Effector memory CD4-positive, alpha-beta T cell (primary cell): ENCODE results near the gene TGM1.

Source experiments
- DNase-seq, 3 donors: peaks; one replicate each; pipeline ENCODE4 v3.0.0-alpha.2; 2020
- H3K27ac ChIP-seq: 2 replicates; pipeline ENCODE4 v1.7.0; 2013; ENCODE audit warnings: mild to moderate bottlenecking, low read length, moderate library complexity; ENCODE audit not compliant: insufficient read depth, poor library complexity, severe bottlenecking
- H3K27me3 ChIP-seq: replicated peaks from 2 replicates; pipeline ENCODE4 v1.7.0; 2013; ENCODE audit warnings: mild to moderate bottlenecking, low read length; ENCODE audit not compliant: insufficient read depth, control insufficient read depth, poor library complexity, severe bottlenecking
- H3K36me3 ChIP-seq: 2 replicates; pipeline ENCODE4 v1.7.0; 2013; ENCODE audit warnings: mild to moderate bottlenecking, low read length, moderate library complexity; ENCODE audit not compliant: control insufficient read depth, insufficient read depth
- H3K4me1 ChIP-seq: 2 replicates; pipeline ENCODE4 v1.7.0; 2013; ENCODE audit warnings: low read length, mild to moderate bottlenecking; ENCODE audit not compliant: control insufficient read depth, insufficient read depth, poor library complexity, severe bottlenecking
- H3K4me3 ChIP-seq: 2 replicates; pipeline ENCODE4 v1.7.0; 2013; ENCODE audit warnings: low read length, low read depth, mild to moderate bottlenecking; ENCODE audit not compliant: insufficient read depth, poor library complexity, severe bottlenecking
- H3K9me3 ChIP-seq: 2 replicates; pipeline ENCODE4 v1.7.0; 2013; ENCODE audit warnings: mild to moderate bottlenecking, low read length, moderate library complexity; ENCODE audit not compliant: control insufficient read depth

The TGM1 gene

GRCh38 chr14:24304019-24304387 is 41.0 kb upstream of the TGM1 start:
- DNase-seq = no peak
- Histone ChIP-seq H3K4me3 (no peak overlapping the region), H3K36me3 (peaks cover 60% of the 10 kb centered on the region), H3K27me3 (no peaks in the 10 kb centered on the region), H3K4me1 (peaks cover 16% of the 10 kb centered on the region), H3K27ac (no peak overlapping the region), H3K9me3 (no peaks in the 10 kb centered on the region)

GRCh38 chr14:24300326-24300980 is 37.5 kb upstream of the TGM1 start:
- peak overlapping the region; percentile 86 for H3K27ac ChIP-seq
- H3K4me3 ChIP-seq = peak overlapping the region; percentile 69
- peaks cover 24% of the 10 kb centered on the region for H3K4me1 ChIP-seq
- DNase-seq = no peak
- H3K36me3 ChIP-seq = peaks cover 49% of the 10 kb centered on the region
- no peaks in the 10 kb centered on the region for H3K27me3 ChIP-seq
- H3K9me3 ChIP-seq = no peaks in the 10 kb centered on the region

GRCh38 chr14:24299255-24300191 is 36.5 kb upstream of the TGM1 start, which contains the start of the genes DHRS1 and NOP9:
Gene DHRS1, minus strand, starts transcription at chr14:24299780. Its CDS starts 674 bp downstream, at chr14:24299106.
Gene NOP9, plus strand, starts transcription at chr14:24299850. Its CDS starts 105 bp downstream, at chr14:24299955.
- Histone ChIP-seq H3K36me3 (peaks cover 46% of the 10 kb centered on the region), H3K4me1 (peaks cover 24% of the 10 kb centered on the region), H3K27me3 (no peaks in the 10 kb centered on the region), H3K9me3 (no peaks in the 10 kb centered on the region), H3K4me3 (peak within 1 kb of the TSS; percentile 69), H3K27ac (peak within 1 kb of the TSS; percentile 86)
- peak; percentile 86 to 88 (median 87) for DNase-seq

- Histone ChIP-seq H3K4me1 (peaks cover 24% of the 10 kb centered on the region), H3K36me3 (peaks cover 40% of the 10 kb centered on the region), H3K9me3 (no peaks in the 10 kb centered on the region), H3K4me3 (peak overlapping the region; percentile 69), H3K27ac (peak overlapping the region; percentile 86), H3K27me3 (no peaks in the 10 kb centered on the region)
- no peak for DNase-seq
These were observed 35.9 kb upstream of the TGM1 start for GRCh38 chr14:24298892-24299254.

- DNase-seq = no peak
- Histone ChIP-seq H3K4me3 (no peak overlapping the region), H3K9me3 (no peaks in the 10 kb centered on the region), H3K4me1 (peaks cover 24% of the 10 kb centered on the region), H3K27ac (peak overlapping the region; percentile 29), H3K36me3 (peaks cover 29% of the 10 kb centered on the region), H3K27me3 (no peaks in the 10 kb centered on the region)
These were observed 34.4 kb upstream of the TGM1 start for GRCh38 chr14:24297190-24297964.

- no peak overlapping the region for H3K4me3 ChIP-seq
- peaks cover 31% of the 10 kb centered on the region for H3K36me3 ChIP-seq
- H3K4me1 ChIP-seq = peaks cover 24% of the 10 kb centered on the region
- peak; percentile 58 to 59 (median 58) for DNase-seq
- H3K27me3 ChIP-seq = no peaks in the 10 kb centered on the region
- H3K9me3 ChIP-seq = no peaks in the 10 kb centered on the region
- H3K27ac ChIP-seq = peak overlapping the region; percentile 45
These were observed 33.6 kb upstream of the TGM1 start for GRCh38 chr14:24296341-24297157.

GRCh38 chr14:24293525-24293924 is 30.5 kb upstream of the TGM1 start:
- peaks cover 43% of the 10 kb centered on the region for H3K36me3 ChIP-seq
- no peak overlapping the region for H3K4me3 ChIP-seq
- no peak overlapping the region for H3K27ac ChIP-seq
- H3K27me3 ChIP-seq = no peaks in the 10 kb centered on the region
- no peaks in the 10 kb centered on the region for H3K9me3 ChIP-seq
- H3K4me1 ChIP-seq = peaks cover 6% of the 10 kb centered on the region
- no peak for DNase-seq

- H3K9me3 ChIP-seq = no peaks in the 10 kb centered on the region
- peaks cover 2% of the 10 kb centered on the region for H3K4me1 ChIP-seq
- no peak for DNase-seq
- H3K36me3 ChIP-seq = peaks cover 43% of the 10 kb centered on the region
- no peak overlapping the region for H3K4me3 ChIP-seq
- H3K27me3 ChIP-seq = no peaks in the 10 kb centered on the region
- H3K27ac ChIP-seq = no peak overlapping the region
These were observed 29.3 kb upstream of the TGM1 start for GRCh38 chr14:24292118-24292807.
